Astrocyte (in vitro differentiated cells and primary cell): ENCODE measurements around the gene STX7.

Experiments
- CTCF ChIP-seq: IDR thresholded peaks from 2 replicates; pipeline ENCODE4 v1.5.1; 2011; ENCODE audit warnings: low read depth, mild to moderate bottlenecking, inconsistent platforms, low read length, moderate library complexity; ENCODE audit not compliant: insufficient read depth
- EZH2 ChIP-seq: IDR thresholded peaks from 2 replicates; pipeline ENCODE4 v1.6.1; 2012; ENCODE audit warnings: mild to moderate bottlenecking, low read length, inconsistent platforms; ENCODE audit not compliant: insufficient read depth

- TF ChIP-seq CTCF (no peak), EZH2 (no peak)
Observed at GRCh38 chr6:132482581-132482980, 30.3 kb downstream of the STX7 start.
